GM18517 (cell line): ENCODE measurements around the gene DHCR24.
"Not testable (repeated sequence)": the region's sequence is repeated elsewhere in the genome, so short reads cannot be mapped to it uniquely, and the experiment has no call there.

Experiments used
- ATAC-seq: cut with Tn5 transposase; IDR thresholded peaks from one replicate; pipeline ENCODE4 v1.9.1; 2021; ENCODE audit warnings: mild to moderate bottlenecking, moderate library complexity; ENCODE audit not compliant: unreplicated experiment

DHCR24 gene, protein sequence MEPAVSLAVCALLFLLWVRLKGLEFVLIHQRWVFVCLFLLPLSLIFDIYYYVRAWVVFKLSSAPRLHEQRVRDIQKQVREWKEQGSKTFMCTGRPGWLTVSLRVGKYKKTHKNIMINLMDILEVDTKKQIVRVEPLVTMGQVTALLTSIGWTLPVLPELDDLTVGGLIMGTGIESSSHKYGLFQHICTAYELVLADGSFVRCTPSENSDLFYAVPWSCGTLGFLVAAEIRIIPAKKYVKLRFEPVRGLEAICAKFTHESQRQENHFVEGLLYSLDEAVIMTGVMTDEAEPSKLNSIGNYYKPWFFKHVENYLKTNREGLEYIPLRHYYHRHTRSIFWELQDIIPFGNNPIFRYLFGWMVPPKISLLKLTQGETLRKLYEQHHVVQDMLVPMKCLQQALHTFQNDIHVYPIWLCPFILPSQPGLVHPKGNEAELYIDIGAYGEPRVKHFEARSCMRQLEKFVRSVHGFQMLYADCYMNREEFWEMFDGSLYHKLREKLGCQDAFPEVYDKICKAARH

DNA sequence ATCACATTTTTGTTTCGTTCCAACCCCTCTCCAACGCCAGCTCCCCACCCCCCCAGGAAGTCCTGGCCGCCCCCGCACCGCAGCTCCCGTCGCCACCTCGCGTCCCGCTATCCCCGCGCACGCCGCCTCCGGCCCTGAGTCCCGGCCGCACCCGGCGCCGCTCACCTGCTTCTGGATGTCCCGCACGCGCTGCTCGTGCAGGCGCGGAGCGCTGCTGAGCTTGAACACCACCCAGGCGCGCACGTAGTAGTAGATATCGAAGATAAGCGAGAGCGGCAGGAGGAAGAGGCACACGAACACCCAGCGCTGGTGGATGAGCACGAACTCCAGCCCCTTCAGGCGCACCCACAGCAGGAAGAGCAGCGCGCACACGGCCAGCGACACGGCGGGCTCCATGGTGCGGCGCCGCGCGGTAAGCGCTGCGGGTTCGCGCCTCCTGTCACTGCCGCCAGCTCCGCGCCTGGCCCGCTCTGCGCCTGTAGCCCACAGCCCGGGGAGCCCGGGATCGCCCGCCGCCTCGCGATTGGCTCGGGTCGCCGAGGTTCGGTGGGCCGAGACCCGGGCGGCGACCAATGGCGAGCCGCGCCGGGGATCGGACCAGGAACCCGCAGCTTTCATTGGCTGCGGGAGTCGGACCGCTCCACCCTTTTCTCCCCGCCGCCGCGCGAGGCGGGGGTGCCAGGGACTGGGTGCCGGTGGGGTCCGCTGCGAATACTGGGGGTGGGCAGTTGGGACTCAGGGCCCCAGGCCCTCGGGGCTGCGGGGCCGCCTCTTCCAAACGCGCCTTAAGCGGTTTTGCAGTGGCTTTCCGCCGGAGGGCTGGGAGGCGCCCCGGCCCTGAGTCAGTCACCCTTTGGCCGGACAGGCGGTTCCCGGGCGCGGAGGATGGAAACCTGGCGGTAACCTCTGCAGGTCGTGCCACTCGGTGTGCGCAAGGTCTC, at the start of gene DHCR24:
Gene DHCR24, minus strand, starts transcription at position 472 of the 941 bp plus-strand sequence. Its CDS starts 76 bp downstream, at position 396.
- peak; percentile 87 for ATAC-seq

DNA sequence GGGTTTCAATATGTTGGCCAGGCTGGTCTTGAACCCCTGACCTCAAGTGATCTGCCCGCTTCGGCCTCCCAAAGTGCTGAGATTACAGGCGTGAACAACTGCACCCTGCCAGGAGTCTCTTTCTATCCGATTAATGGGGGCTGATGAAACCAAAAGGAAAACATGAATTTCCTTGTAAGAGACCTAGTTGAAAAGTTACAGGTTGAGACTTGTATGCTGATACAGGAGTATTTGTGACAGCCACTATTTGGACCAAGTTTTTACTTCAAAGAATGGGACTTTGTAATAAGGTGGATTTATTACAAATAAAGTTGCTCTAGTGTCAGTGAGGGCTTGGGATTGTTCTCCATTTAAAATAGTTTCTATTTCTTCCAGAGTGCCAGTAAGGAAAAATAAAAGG, 49.8 kb upstream of the DHCR24 start:
- no peak for ATAC-seq

DNA sequence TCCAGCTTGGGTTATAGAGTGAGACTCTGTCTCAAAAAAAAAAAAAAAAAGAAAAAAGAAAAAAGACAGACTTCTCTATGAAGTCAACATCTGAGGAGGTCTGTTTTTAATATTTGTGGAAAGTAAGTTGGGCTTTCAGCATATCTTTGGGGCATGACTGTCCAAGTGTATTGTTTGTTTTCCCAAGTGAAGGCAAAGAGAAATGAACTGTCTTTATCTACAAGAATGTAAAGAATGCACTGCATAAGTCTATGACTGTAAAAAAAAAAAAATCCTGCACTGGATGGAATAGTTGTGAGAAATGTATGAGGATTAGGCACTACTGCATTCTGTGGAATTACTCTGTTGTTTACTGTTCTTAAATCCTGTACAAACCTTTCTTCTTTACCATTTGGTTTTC, 47.9 kb upstream of the DHCR24 start:
- ATAC-seq: no peak

DNA sequence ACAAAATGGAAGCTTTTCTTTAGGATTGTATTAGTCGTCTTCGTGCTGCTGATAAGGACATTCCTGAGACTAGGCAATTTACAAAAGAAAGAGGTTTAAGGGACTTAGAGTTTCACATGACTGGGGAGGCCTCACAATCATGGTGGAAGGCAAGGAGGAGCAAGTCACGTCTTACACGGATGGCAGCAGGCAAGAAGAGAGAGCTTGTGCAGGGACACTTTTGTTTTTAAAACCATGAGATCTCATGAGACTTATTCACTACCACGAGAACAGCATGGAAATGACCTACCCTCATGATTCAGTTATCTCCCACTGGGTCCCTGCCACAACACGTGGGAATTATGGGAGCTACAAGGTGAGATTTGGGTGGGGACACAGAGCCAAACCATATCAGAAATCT, 47.1 kb upstream of the DHCR24 start:
- ATAC-seq: not testable (repeated sequence)

DNA sequence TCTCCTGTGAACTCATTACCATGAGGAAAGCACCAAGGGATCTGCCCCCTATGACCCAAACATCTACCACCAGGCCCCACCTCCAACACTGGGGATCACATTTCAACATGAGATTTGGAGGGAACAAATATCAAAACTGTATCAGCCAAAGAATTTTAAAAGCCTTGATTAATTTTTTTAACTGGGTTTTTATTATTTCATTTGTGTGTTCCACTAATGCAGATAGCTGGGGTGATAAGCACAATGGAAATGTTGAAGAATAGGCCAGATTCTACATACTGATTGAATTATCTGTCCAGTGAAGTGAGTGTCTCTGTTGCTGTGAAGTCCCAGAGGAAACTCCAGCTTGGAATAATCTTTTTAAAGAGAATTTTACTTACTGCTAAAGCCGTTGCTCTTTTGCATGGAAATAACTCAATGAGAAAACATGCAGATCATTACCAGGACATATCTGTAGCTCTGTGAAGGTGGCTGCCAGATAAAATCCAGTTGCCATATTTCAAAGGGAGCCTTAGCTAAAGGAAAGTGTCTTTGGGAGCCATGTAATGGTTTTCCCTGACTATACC, 44.4 kb upstream of the DHCR24 start:
- ATAC-seq: no peak

DNA sequence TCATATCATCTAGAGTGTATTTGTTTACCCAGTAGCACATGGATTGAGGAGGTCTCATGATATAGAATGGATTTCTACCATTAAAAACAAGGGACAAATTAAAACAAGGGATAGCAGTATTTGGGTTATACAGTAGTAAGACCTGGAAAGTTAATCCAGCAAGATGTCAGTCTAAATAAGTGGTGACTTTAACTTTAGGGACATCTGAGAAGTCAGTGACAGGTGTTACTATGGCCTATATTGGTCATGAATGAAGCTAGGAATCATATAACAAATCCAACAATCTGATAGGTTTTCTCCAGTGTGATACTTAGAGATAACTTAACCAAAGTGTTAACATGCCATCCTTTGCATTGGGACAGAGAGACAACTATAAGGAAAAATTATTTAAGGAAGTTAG, 42.7 kb upstream of the DHCR24 start:
- ATAC-seq: no peak

DNA sequence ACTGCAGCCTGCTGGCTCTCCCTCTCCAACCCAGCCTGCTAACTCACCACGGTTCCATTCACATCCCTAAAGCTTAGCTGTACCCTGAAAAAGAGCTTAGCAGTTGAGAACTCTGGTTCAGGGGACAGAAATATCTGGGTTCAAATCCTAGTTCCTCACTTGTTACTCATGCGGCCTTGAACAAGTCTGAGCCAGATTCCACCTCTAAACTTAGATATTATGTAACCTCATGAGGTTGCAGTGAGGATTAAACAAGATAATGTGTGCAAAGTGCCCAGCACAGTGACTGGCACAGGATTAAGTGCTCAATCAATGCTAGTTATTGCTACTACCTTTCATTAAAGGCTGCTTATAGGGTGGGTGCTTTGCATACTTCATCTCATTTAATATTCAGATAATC, 41.3 kb upstream of the DHCR24 start:
- ATAC-seq: no peak

DNA sequence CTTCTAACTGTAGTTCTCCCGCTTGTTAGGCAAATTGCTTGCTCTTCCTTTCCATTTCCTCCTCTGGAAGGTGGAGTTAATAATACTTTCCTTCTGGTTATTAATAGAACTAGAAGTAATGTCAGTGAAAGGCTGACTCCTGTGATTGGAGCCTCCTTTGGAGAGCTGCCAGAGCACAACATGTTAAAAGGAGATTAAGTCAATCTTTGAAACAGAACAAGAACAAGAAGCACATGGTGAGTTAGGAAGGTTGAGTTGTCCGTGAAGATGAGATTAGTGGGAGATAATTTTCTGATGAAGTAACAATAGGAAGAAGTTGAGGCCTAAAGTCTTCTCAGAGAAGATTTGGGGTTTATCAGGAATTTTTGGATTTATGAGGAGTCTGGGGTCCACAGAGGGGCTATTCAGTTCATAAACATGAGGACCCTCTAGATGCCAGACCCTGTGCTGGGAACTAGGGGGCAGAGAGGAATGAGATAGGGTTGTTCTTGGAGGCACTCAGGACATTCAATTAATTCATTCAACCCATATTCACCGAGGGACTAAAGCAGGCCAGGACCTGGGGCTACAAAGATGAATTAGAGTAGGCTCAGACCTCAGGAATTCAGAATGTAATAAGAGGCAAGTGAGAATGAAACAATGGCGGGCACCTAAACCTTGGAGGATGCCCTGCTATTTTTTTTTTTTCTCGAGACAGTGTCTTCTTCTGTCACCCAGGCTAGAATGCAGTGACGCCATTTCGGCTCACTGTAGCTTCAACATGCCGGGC, 40.7 kb upstream of the DHCR24 start:
- ATAC-seq: no peak

DNA sequence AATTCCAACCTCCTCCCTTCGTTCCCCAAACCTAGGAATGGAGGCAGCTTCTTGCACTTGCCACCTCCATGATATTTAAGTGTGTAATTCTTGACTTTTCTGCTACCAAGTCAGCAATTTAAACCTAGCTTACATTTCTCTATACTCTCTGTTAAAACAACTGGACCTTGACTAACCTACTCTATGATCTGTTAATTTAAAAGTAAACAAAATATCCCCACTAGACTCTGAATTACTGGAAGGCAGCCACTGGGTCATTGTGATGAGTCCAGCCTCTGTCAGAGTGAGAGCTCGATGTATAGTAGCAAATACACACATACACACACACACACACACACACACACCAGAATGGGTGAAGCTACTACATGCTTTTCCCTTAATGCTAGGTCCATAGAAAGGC, 40.0 kb upstream of the DHCR24 start:
- no peak for ATAC-seq

DNA sequence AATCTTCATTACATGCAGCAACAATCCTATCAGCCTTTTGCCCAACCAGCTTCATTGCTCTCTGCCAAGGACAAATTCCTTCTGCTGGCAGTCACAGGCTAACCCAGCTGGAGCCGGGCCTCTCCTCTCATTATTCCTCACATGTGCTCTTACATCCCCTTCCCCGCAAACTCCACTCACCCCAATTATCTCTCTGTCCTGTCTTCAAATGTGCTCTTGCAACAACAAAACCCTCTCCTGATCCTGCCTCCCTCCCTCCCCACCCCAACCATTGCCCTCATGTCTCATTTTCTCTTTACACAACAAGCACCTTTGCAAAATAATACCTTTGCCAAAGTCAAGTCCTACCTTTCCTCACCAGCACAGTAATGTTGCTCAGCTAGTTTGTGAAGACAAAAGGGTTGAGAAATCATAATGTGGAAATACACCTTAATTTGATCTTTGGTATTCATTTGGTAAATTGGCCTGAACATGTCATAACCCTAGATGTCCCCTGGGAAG, 36.0 kb upstream of the DHCR24 start:
- no peak for ATAC-seq

DNA sequence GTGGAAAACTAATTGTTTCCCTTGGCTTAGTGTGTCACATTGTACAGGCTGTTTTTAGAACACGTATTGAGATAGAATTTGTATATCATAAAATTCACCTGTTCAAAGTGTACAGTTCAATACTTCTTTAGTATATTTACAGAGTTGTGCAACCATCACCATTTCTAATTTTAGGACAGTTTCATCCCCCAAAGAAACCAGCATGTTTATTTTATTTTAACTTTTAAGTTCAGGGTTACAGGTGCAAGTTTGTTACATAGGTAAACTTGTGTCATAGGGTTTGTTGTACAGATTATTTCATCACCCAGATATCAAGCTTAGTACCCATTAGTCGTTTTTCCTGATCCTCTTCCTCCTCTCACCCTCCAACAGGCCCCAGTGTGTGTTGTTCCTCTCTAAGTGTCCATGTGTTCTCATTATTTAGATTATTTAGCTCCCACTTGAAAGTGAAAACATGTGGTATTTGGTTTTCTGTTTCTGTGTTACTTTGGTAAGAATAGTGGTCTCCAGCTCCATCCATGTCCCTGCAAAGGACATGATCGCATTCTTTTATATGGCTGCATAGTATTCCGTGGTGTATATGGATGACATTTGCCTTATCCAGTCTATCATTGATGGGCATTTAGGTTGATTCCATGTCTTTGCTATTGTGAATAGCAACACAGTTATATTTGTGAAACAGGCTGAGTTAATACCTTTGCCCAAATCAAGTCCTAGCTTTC, 35.2 kb upstream of the DHCR24 start:
- ATAC-seq: no peak

DNA sequence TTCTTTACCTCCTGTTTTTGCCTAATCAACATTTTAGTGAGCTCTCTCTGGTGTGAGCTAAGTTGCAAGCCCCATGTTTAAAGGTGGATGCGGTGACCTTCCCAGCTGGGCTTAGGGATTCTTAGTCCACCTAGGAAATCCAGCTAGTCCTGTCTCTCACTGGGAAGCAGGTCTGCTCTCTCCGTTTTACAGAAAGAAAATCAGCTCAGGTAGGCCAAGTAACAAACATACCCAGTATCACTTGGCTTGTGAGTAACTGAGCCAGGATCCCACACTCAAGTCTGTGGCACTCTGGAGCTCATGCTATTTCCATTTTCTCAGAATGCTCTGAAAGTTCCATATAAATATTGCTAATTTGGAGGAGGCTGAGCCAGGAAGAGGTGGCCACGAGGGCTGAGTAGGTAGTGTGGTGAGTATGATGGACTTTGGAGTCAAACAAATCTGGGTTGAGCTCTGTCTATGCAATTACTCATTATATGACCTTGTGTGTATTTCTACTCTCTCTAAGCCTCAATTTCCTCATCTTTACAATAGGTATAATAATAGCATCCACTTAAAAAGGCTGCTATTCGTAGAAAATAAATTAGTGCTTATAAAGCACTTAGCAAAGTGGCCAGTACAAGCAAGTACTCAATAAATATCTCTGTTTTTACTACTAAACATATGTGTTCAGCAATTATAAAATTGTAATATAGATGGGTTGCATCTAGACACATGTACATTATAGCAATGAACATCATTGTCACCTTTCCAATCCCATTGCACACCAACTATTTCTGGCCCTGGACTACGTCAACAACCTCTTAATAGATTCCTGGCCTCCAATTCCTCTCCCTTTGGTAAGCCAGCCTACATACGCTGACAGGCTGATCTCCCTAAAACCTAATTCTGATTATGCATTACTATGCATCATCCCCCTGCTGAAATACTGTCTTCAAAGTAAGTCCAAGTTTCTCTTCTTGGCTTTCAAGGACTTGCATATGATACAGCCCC, 32.7 kb upstream of the DHCR24 start:
- ATAC-seq: no peak

DNA sequence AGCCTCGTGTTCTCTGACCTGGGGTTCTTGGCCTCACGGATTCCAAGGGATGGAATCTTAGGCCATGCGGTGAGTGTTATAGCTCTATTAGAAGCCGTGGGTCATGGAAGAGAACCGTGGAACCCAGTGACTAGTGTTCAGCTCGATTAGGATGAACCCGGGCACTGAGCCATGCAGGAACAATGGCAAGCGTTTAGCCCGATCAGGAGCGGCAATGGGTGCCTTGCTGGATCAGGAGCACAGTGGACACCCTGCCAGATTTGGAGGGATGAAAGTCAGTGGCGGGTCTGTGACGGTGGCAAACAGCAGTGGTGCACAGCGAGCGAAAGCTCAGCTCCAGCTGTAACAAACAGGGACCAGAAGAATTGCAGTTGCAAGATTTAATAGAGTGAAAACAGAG, 24.1 kb upstream of the DHCR24 start:
- ATAC-seq: not testable (repeated sequence)

DNA sequence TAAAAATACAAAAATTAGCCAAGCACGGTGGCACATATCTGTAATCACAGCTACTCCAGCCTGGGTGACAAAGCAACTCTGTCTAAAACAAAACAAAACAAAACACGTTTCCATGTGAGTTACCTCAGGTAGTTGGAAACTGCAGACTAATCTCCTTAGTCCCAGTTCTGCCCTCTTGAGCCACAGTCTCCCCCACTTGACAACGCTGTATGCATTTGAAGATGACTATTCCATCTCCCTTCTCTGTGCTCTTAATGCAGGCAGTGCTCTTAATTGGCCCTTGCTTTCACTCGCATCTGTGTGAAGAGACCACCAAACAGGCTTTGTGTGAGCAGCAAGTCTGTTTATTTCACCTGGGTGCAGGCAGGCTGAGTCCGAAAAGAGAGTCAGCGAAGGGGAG, 19.6 kb upstream of the DHCR24 start:
- no peak for ATAC-seq

DNA sequence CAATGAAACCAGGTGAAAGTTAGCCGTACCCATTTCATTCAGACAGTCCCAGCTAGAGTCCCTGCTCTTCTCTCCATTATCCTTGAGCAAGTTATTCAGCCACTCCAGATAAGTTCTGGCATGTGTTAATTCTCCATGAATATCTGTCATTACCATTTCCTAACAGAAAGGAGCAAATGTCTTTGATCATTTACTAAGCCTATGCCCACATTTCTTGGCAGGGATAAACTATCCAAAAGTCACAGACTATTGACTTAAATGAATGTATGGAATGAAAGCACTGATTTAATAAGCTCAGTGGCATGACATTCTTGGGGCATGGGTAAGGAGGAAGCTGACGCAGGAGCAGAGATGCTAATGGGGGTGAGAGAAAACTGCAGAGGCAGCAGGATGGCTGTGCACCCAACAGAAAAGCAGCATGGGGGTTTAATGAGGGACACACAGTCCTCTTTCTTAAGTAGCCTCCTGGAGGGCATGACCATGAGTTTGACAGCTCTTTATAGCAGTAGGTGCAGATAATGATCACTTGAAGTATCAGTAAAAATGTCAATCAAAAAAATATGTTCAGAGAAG, 17.6 kb upstream of the DHCR24 start:
- ATAC-seq: no peak

DNA sequence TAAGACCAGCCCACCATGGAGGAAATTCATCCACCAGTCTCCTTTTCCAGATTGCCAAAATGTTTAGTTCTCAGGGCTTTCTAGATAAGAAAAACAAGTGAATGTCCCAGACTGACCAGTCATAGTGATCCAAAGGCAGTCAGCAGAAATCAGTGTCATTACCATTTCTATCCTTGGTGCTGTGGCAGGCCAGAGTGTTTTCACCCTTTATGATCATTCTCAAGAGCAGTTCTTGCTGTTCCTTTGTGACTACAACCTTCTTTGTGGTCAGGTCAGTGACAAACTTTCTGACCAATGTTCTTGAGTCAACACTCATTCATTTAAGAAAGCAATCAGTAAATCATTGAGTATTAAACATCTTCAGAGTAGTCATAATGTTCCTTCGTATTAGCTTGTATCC, 7.3 kb upstream of the DHCR24 start:
- ATAC-seq: no peak

DNA sequence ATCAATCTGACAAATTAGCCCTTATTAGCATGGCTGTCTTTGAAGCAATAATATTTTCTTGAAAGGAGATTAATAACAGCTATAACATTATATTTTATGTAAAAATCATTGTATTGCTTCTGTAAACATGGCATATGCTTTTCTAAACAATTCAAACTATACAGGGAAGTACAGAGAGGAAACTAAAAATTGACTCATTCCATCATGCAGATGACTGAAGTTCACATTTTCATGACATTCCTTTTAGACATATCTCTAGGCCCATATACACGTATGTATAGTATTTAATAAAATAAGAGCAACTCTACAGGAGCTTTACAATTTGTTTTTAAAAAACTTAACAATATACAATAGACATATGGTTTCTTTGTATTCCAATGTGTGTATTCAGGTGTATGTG, 5.6 kb upstream of the DHCR24 start:
- ATAC-seq: no peak

DNA sequence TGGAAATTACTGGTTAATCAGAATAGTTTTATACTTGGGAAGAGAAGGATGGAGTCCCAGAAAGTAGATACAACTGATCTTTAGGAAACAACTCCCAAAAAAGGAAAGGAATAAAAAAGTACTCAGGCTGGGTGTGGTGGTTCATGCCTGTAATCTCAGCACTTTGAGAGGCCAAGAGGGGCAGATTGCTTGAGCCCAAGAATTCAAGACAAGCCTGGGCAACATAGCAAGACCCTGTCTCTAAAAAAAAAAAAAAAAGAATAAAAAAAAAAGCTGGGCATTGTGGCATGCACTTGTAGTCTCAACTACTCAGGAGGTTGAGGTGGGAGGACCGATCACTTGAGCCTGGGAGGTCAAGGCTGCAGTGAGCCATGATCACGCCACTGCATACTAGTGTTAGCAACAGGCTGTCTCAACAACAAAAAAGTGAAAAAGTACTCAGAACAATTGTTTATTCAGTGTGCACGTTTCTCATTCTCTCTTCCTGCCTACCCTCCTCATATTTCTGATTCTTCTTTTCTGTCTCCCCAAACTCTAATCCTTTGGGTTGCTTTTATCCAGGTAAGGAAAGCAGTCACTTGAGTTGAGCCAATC, 2.2 kb upstream of the DHCR24 start:
- no peak for ATAC-seq
